CD1c-positive myeloid dendritic cell (primary cell): Measurements from ENCODE around the gene AP3M1.
"Not testable (repeated sequence)": the region's sequence is repeated elsewhere in the genome, so short reads cannot be mapped to it uniquely, and the experiment has no call there.

Source experiments
- DNase-seq: peaks from one replicate; pipeline ENCODE4 v3.0.0-alpha.2; 2016; ENCODE audit errors: extremely low spot score

The AP3M1 gene

DNA sequence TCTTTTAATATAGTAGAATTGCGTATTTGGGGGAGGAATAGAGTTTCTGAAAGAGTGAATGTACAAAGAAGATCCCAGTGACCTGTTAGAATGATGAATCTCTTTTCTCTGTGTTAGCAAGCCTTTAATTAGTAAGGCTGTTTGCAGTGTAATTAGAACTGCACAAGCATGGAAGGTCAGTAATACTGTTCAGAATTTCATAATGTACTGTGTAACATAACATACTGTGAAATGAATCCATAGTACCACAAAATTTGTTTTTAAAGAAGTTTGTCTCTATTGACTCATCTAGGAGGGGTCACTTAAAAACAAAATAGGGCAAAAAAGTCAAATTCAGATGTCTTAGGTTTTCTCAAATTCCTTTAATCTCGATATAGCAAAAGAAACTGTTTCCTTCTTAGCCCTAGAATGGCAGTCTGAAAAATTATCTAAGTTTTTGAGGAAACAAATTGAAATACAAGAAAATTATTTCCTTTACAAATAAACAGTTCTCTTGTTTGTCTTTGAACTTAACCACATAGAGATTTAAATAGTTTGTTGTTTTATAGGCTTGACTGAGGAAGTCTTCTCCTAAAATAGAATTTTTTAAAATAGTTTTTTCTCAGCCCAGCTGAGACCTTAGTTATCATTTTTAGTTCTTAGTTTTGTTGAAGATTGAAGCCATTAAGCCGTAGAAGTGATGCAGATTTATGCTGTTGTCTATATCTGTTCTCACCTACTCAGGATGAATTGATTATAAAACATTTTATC is 12.9 kb upstream of the AP3M1 start:
- no peak for DNase-seq

DNA sequence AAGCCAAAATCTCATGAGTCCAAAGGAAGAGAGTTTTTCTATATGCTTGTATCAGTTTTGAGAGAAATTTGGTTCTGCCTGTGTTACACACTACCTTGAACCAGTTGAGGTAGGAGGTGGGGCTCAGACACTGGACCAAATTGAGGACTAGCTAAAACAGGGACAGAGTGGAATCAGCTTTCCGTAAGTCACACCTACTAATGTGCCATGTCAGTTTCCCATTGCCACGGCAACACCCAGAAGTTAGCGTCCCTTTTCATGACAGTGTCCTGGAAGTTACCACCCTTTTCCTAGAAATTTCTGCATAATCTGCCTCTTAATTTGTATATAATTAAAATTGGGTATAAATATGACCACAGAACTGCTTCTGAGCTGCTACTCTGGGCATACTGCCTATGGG is 9.4 kb upstream of the AP3M1 start:
- no peak for DNase-seq

DNA sequence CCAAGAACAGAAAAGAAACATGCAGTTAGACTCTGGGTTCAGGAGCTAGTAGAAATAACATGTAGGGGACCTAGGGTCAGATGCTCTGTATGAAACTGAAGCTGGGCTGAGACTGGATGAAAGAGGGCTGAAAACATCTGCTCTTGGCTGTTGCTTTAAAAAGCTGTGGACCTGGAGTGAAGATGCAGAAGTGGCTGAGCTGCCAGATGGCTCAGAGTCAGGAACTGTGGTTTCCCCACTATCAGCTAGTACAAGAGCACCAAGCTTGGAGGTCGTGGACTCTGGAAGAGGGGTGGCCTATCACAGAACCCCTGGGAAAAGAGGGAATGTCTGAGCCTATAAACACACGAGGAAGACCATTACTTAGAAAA is 6.3 kb upstream of the AP3M1 start:
- no peak for DNase-seq

DNA sequence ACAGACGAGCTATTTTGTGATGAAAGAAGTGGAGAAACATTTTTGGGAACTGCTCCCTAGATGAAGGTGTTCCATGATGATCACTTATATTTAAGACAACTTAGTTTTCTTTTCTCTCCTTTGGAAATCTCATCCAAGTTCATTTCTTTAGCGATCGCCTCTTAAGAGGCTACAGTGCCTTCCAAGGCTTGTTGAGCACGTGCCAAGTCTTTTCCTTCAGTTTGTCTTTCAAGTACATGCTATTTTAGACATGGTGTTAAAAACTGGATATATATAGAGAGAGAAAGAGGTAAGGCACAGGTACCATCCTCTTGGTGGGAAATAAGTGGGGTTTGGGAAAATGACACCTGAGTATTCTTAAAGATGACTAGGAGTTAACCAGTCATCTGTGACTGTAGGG is 3.0 kb upstream of the AP3M1 start:
- no peak for DNase-seq

DNA sequence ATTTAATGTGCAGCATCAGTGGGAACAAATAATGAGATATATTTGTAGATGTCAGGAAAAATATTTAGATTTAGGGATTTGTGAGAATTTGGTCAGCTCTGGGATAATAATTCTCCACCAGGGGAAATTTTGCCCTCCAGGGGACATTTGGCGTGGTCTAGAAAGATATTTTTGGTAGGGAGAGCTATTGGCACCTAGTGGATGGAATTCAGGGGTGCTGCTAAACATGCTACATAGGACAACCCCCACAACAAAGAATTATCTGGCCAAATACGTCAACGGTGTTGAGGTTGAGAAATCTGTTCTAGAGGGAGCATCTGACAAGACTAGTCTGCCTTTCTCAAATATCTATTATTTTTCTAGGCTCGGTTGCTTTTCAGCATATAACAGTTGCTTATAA is 2.5 kb upstream of the AP3M1 start:
- no peak for DNase-seq

DNA sequence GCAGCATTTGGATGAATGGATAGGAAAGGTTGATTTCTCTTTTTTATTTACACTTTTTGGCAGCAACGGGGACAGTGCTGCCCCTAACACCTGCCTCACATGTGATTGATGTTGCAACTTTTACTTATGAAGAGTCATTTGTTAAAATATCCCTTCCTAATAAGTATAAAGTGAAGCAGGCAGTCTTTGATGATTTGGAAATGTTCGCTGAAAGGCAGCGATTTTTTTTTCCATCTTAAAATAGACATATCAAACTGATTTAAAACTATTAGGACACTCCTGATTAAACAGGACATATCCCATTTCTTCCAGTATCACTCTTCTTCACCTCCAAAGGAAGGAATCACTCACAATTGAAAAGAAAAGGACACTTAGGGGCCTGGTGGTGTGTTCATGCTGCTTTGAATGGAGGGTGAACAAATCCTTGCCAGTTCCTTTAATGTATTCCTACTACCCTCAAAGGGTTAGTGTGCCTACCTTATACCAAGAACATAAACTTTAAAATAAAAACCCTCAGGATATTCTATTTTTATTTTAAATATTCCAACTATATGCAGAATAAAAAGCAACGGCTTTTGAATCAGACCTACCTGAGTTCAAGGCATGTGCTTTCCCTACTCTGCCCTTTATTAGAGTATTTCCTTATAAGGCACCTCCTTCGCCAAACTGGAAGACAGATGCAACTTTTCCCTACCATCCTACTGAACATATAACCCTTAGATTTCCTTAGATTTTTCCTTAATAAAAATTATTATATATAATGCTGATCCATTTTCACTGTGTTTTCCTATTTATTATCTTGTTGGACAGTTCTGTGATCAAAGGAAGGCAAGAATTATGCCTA is 1.5 kb upstream of the AP3M1 start:
- DNase-seq: no peak

DNA sequence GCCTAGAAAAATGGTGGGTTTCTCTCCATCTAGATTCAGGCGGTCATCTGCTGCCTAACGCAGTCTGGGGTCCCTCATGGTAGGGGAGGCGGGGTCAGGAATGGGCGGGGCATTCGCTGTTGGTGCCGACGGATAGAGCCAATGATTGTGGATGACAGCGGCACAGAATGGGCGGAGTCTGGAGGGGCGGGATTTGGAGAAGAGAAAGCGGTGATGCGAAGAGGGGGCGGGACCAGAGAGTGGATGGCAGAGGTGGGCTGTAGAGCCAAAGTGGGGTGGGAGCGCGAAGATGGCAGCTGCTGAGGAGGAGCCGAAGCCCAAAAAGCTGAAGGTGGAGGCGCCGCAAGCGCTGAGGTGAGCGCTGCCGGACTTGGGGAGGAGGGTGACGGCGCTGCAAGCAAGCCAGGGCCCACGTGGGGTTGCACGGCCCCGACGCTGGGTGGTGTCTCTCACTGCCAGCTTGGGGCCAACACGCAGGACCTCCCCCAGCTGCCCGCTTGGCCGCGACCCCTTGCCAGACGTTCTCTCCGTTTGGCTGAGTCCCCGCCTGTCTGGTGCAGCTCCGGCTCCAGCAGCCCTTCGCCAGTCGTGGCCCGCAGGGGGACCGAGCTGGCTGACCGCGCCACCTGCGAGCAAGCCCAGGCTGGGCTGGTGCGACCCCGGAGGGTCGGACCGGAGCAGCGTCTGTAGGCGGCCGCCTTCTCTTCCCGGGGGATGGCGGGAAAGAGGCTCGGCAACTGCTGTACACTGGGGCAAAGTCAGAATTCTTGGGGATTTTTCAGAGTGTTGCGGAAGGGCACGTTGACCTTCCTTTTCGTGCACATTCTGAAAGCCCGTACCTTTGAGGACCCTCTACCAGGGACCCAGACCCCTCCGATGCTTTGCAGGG is 606 bp upstream of the AP3M1 start, which contains the start of gene ADK:
Gene ADK, plus strand, starts transcription at position 232 of the 889 bp plus-strand sequence. Its CDS starts 58 bp downstream, at position 290.
- DNase-seq: peak; percentile 99

DNA sequence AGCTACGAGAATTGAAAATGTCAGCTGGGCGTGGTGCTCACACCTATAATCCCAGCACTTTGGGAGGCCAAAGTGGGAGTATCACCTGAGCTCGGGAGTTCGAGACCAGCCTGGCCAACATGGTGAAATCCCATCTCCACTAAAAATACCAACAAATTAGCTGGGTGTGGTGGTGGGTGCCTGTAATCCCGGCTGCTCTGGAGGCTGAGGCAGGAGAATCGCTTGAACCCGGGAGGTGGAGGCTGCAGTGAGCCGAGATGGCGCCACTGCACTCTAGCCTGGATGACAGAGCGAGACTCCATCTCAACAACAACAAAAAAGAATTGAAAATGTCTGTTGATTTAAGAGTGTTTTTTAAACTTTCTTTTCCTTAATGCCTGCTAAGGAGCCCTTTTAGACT is 3.6 kb downstream of the AP3M1 start:
- not testable (repeated sequence) for DNase-seq

DNA sequence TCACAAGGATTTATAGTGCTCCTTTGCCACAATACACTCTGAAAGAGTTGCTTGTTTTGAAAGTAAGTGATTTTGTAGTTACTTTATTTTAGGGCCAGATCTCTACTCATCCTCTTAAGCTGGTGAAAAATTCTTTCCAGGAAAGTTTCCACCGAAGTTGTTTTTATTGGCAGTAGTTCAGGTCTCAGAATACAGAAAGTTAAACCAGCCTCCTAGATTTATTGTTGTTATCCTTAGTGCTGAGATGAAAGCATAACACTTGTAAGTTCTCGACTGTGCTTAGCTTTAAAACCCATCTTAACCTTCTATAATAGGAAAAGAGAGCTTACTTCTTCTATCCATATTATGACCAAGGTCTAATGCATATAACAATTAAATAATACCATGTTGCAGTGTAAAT is 5.5 kb downstream of the AP3M1 start:
- DNase-seq: no peak

DNA sequence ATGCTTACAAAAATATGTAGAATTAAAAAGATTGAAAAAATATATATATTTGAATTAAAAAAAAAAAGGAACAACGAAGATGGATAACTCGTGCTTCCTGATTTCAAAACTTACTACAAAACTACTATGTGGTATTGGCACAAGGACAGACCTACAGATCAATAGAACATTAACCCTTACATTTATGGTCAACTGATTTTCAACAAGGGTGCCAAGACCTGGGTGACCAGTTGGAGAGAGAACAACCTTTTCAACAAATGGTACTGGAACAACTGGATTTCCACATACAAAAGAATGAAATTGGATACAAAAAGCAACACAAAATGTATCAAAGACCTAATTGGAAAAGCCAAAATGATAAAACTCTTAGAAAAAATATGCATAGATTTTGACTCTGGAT is 10.1 kb downstream of the AP3M1 start:
- DNase-seq: no peak

DNA sequence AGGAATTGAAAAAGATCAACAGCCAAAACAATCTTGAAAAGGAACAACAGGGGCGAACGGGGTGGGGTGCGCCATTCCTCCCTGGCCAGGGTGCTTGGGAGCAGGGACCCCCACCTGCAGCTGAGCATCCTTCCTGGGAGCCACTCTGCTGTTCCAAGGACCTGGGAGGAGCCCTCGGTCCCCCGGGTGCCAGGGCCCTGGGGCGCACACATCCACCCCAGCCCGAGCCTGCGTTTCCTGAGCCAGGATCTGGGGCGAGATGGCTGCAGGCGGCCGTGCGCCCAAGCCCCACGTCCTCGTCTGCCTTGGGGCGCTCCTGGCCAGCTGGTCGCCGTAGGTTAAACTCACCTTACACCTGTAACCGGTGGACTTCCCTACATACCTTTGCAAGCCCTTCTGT is 10.6 kb downstream of the AP3M1 start:
- no peak for DNase-seq

DNA sequence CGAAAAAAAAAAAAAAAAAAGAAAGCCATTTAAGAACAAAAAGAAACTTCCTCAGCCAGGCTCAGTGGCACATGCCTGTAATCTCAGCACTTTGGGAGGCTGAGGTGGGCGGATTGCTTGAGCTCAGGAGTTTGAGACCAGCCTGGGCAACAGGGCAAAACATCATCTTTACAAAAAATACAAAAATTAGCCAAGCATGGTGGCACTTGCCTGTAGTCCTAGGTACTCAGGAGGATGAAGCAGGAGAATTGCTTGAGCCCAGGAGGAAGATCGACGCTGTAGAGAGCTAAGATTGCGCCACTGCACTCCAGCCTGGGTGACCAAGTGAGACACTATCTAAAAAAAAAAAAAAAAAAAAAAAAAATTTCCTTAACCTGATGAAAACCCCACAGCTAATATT is 12.0 kb downstream of the AP3M1 start:
- DNase-seq: not testable (repeated sequence)

DNA sequence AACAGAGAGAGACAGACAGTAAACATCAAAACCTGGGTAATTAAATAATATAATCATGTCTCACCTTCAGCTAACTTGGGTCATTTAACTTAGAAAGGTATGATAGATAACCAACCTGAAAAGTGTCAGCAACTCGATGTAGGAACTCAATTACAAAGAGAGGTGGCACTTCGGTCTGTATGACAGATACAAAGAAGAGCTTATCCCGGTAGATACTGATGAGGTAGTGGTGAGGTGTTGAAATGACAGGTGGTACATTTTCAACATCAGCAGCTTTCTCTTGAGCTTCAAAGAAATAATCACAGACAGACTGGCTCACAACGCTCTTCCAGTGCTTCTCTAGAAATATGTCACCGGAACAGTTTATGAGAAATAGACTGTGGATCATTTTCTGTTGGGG is 12.6 kb downstream of the AP3M1 start:
- DNase-seq: no peak

DNA sequence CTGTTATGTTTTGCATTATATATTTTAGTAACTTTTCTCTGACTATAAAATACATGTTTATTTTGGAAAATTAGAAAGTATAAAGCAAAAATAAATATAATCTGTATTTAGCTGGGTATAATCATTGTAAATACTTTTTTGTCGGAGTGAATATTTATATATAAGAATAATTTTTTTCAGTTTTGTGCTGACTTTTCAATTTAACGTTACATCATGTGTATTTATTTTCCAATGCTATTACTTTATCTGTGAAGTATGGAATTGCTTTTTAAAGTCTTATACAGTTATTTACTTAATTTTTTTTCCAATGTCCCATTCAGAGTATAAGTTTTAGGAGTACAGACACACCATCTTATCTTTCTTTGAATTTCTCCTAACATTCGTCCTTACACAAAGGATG is 15.2 kb downstream of the AP3M1 start:
- no peak for DNase-seq

DNA sequence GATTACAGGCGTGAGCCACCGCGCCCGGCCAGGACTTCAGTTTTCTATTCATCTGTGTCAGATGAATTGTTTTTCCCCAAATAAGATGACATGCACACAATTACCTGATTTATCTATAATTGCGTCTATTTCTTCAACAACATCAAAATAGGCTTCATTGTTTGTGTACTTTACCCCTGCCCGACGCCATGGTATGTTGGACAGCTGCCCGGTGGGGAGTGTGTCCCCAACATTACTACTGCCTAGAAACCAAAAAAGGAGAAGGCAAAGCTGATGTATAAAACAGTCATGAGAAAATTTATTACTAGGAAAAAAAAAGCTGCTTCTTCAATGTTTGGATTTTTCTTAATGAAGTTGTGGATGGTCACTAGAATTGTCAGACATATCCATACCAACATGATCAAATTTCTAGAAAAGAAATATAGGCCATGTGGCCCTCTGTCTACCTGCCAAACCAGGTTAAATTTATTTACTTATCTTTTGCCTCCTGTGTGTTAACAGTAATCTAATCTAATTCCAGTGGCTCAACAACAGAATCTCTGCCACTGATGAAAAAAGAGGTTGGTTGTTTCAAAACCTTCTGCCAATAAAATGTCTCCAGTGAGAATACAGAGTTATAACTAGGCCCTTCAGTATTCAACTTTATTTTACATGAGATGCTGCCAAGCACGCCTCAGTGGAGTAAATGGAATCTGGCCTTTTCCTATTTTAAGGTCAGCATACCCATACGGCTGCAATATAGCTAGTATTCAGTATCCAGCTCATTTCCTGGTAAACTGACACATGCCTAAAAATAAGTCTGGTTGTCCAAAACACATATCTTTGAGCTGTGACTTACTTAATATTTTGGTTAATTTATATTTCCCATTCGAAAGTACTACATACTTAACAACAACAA is 16.5 kb downstream of the AP3M1 start:
- DNase-seq: no peak

DNA sequence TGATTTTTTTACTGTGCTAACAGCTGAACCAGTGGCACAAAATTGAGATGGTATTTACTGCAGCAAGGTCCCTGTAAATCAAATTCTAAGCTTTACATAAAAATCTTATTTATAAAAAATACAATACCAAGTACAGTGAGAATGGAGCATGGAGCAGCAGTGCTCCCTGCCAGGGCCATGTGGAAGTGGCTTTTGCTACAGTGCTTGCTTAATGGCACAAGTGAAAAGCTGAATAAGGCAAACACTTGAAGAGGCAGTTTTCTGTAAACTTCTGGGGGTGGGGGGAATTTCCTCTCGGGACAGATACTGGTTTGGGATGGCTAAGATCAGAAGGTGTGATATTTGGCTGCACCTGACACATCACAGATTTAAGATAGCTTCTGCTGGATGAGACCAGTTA is 27.5 kb downstream of the AP3M1 start:
- no peak for DNase-seq

DNA sequence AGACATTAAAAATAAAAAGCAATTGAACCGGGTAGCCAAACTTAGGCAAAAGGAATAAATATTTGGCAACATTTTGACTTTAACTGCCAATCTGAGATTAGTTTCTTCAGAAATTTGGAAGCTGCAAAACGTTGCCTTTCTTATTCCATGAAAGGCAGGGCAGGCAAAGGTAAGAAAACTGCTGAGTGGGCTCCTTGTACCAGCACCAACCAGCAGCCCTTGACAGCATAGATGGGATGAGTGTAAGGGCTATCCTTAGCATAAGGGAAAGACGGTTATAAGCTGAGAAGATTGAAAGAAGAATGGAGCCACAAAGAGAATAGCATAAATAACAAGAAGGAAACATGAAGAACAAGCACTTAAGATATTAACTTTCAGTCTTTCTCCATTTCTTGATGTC is 28.6 kb downstream of the AP3M1 start:
- no peak for DNase-seq

DNA sequence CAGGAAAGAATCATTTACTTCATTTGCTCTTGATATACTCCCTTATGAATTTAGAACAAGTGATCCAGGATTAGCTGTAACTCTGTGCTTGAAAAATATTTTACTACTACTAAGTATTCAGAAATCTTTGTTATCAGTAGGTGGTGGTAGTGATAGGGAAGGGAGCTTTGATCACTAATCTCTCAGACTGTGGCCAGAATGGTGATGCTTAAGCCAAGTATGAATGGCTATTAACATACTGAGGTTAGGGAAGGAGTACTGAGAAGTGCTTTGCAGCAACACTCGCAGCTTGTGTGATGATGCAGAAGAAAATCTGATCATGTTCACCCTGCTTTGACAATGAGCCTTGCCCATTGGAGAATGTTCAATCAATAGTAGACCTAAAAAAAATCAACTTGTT is 29.3 kb downstream of the AP3M1 start:
- no peak for DNase-seq

DNA sequence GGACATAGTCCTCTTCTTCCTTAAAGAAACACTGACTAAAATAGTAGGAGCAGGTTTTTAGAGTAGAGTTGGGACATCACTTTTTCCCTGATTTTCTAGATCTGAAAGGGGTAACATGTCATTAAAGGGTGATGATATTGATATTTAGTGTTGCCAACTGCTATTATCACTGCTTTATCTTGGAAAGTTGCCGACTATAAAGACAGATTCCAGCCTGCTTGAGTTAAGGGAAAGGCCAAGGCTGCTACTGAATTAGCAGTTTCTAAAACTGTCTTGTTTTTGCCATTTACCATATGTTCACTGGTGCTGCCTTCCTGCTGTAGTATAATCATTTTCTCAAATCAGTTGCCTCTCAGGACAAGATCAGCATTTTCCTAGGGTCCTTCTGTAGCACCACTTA is 29.7 kb downstream of the AP3M1 start:
- DNase-seq: no peak

DNA sequence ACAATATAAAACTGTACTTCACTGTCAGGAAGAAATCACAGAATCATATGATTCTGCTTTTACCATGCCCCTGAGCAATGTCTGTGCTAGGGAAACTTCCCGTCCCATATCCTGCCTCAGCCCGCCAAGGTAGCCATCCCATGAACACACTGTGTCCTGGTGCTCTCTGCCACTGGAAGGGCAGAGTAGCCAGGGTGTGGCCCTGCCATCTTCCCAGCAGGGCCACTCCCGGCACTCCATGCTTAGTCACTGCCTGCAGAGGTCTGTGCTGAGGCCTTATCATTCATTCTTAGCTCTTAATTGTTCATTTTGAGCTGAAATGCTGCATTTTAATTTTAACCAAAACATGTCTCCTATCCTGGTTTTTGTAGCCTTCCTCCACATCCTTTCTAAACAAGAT is 31.8 kb downstream of the AP3M1 start:
- DNase-seq: no peak

DNA sequence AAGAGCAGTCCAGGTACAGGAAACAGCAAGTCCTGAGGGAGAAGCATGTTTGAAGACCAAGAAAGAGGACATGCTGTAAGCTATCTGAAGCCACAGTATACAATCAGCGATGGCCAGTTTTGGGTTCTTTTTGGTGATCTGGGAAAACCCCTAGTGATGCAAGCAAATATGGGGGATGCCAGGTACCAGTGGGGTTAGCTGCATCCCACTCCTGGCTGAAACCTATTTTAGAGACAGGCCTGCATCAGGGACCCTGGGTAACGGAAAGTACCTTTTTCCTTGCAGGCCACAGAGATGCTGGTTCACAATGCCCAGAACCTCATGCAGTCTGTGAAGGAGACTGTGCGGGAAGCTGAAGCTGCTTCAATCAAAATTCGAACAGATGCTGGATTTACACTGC is 32.9 kb downstream of the AP3M1 start:
- DNase-seq: no peak
